HCEC 1CT (cell line): ENCODE results near the gene TUBB1.

Experiments
- DNase-seq: peaks from one replicate; pipeline ENCODE4 v3.0.0-alpha.2; 2017

The TUBB1 gene

DNA sequence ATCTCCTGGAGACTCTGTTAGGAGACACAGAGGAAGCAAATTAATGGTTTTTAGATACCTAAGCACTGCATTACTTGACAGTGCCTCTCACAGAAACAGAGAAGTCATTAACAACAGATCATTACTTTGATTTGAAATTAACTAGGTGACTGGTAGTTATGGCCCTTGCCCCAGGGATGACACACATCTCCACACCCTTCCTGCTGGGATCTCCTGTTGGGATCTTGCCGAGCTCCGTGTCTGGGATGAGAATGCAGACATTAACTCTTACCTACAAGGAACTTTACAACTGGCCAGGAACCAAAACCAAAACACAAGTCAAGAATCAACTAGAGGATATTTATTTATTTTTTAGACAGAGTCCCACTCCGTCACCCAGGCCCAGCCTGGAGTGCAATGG is 25.6 kb downstream of the TUBB1 start:
- no peak for DNase-seq

DNA sequence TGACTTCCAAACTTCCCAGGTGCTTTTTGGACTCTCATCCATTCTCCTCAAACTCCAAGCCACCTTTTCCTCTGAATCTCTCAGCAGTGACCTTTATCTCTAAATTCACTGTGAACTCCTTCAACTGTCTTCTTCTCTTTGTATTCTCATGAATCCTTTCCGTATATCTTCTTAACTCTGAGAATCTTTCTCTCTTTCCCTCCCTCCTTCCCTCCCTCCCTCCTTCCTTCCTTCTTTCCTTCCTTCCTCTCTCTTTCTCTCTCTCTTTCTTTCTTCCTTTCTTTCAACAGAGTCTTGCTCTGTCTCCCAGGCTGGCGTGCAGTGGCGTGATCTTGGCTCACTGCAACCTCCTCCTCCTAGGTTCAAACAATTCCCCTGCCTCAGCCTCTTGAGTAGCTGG is 27.6 kb downstream of the TUBB1 start:
- DNase-seq = no peak

DNA sequence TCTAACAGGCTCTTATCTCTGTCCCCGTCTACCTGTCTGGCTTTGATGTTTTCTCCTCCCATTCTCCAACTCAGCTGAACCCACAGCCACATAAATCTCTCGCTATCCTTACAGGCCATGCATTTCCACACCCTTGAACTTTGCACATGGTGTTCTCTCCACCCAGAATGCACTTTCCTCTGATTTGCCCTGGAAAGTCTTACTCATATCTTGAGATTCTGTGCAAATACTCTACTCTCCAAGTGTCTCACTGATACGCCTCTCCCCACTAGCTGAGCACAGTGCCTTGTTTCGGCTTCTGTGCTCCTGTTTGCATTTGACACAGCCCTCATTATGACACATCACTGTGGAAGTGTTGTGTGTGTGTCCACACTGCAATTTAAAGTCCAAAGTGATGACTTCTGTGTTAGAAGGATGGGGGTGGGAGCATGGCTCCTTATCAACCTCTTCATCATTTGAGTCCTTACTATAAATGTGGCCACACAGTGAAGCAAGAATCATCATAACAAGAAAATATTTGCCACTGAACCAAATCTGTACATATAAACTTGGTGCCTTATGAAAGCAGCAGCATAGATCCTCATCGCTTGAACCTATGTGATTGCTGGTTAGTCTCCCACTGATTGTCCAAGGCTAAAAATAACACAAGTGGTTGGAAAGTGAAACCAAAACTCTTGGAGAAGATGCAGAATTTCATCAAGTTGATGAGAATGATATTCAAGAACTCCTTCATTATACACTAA is 28.9 kb downstream of the TUBB1 start:
- DNase-seq = peak; percentile 50

DNA sequence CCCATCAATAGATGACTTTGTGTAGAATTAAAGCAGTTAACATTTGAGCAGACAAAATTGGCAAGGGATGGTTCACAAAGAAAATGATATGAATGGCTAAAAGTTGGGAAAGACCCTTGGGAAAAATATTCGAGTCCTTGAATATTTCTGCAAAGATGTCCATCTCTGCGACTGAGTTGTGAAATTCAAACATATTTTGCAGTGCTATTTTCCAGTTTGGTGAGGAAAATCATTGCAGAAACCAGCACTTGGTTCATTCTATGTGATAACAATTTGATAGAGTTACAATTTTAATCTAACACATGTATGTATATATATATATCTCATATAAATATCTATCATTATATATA is 29.4 kb downstream of the TUBB1 start:
- no peak for DNase-seq

DNA sequence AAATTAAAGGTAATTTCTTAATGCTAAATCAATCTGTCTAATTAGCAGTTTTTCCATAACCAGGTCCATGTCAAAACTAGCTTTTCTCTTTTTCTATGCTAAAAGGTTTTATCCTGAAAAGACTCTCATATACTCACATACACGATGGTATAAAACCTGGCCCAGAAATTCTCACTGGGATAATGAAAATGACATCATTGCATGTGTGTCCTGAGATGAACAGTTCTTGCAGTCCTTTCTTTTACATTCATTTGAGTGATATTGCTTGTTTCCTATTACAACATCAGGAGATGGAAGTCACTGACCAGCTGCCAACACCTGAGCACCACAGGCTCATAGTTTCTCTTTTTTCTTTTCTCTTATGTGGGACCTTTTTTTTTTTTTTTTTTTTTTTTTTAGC is 31.2 kb downstream of the TUBB1 start:
- no peak for DNase-seq

DNA sequence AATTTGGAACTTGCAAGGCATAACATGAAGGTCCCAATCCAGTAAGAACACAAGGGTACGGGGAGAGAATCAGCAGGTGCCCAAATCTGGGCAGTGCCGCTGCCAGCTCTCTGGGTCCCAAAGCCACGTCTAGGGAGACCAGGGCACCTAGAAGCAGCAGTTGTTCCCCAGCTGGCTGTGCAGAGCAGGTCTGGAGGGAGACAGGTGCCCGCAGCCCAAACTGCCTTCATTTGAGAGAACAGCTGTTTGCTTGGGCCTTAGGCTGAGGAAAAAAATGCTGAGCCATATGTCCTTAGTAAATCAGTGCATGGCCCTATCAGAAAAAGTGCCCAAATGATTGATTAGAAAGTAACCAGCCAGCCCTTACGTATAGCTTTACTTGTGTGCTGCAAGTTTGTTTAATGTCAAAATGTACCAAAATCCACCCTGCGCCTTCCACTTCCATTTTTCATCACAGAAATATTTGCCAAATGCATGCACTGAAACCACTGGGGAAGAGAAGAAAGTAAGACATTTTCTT is 32.5 kb downstream of the TUBB1 start:
- no peak for DNase-seq

DNA sequence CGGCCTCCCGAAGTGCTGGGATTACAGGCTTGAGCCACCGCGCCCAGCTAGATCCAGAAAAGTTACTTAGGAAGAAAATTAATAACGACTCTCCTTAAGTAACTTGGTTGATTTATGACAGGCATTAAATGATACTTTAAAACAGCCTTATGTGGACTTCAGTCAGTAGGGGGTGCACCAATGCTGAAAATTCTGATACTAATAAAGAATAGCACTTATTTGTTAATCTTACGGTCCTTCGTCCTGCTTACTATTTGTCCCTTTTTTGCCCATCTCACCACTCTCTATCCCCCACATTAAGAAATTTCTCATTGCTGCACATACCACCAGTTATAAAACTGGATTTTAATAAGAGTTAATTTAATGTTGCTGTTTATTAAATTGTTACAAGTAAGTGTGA is 36.1 kb downstream of the TUBB1 start:
- peak; percentile 39 for DNase-seq

DNA sequence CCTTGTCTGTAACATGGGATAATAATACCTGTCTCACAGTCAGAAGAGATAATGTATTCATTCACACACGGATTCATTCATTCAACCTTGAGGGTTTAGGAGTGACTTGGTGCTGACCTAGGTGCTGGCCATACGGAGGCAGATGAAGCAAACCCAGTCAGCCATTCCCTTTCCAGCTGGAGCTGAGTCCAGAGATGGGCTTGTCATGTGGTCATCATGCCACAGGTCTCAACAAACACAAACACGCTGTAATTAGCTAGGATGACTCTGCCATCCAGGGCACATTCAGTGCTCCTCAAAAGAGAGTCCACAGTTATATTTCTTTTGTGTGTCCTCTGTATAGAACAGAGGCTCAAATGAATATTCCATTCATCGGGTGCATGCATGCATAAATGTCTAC is 42.9 kb downstream of the TUBB1 start:
- no peak for DNase-seq

DNA sequence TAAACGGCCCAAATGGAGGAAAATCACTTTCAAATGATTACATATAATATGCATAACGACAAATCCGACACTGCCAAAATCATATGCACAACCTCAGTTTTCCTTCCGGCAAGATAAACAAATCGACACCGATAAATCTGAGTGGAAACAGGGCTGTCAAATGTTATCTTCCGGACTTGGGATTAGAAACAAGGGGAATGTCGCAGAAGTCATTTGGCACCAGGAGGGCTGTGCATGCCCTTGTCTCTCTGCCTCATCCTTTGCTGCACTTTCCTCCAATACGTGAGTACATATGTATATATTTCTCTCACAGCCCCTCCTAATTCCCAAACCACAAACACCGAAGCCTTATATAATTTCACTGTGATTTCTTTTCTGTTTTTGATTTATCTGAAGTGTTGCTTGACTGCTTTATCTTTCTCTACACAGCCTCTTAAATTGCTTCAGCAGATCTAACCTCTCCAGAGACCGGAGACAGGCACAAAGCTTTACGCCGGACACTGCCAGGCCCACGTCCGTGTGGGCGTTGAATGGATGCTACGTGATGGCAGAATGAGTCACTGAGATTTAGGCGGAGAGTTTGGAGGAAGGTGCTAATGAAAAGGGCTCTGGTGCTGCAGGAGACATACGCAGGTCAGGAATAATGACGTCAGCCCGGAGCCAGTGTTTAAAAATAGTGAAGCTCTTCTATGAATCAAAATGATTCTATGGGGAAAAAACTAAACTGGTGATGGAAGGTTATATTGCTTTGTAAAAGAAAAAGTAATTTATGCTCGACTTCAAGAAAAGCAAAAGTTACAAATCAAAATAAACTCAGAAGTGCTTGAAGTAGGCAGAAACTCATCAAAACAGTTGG is 44.4 kb downstream of the TUBB1 start:
- peak; percentile 68 for DNase-seq

DNA sequence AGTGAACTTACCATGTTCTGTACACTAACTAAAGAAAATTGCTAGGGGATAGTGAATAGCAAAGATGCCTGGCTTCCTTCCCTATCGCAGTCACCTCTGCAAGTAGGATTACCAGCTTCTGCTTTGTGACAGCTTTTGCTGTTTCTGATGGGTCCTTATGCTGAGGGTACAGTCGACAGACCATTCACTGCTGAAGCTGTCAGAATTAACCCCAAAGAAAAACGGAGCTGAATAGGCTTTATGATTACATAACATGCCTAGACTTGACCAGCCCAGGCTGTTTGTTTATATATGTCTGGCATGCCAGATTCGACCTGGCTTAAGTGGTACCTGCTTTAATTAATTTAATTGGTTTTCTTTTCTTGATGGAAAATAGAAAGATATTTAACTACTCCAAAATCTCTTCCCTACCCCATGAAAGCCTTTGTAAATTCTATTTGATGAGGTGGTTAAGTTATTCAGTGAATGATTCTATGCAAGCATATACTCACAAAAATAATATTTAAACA is 45.0 kb downstream of the TUBB1 start:
- no peak for DNase-seq

DNA sequence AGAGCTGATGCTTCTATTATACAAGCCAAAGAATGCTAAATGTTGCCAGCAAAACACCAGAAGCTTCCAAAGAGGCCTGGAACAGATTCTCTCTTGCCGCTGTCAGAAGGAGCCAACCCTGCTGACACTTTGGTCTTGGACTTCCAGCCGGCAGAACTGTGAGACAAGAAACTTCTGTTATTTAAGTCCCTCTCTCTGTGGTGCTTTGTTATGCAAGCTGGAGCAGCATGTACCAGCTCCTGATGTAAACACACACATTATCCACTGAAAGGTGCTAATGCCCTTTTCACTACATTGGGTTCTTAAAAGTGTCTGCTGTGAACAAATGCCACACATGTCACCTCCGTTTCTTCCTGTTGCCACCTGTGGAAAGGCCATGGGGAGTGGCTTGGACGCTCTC is 49.3 kb downstream of the TUBB1 start:
- DNase-seq = no peak

DNA sequence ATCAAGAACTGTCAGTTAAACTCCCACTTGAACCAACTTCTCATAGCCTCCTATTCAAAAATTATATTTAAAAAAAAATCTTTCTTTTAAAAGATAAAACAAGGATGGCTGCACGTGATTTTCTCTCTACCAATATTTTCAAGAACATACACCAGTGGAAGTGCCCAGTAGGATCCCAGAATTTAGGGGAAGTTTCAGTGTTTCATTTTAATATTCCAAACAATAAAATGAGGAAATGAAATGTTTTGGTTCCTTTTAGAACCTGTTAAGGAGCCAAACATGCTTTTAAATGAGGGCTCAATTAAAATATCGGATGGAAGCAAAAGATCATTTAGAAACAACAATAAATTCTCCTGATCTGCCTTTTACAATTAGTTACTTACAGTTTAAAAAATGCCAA is 49.8 kb downstream of the TUBB1 start:
- no peak for DNase-seq

DNA sequence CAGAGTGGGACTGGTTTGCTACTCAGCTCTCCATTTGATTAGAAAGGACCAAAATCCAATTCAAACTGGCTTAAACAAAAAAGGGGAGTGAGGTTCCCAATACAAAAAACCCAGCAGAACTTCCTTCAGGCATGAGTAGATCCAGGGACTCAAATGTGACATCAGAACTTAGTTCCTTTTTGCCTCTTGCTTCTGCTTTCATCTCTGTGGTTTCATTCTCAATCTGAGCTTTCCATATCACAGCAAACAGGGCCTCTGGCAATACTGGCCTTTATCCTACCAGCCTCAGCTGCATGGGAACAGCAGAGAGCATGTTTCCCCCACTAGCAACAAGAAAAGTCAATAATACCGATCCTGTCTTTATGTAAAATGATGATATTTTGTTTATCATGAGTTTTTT is 52.0 kb downstream of the TUBB1 start:
- no peak for DNase-seq

DNA sequence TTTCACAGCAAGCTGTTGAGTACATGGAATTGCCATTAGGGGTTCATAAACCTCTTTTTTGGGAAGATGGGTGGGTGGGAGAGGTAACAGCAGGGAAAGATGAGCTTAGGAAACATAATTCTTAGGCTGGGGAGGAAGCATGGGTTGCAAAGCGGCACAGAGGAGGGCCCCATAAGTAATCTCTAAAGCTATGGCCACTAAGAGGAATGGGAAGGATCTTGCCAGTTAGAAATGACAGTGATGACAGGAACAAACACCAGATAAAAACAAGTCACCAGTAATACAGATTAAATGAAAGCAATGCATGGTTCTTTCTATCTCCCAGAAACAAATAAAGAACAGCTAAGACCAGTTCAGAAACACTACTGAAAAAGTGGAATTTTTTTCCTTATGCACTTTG is 54.4 kb downstream of the TUBB1 start:
- no peak for DNase-seq

DNA sequence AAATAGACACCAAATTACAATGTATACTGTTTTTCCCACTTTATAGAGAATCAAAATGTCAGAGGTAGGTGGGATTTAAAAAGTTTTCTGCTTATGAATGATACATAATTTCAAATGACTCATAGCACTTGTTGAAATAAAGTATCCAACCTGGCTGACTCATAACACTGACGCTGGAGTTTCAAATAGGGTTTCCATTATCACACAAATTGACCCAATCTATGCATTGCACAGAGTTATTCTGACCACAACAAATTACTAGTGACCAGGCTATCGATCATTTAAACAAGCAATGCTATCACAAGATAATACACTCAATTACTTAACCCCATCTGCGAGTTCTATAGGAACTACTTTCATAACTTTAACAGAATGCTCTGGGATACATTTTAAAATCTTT is 55.2 kb downstream of the TUBB1 start:
- peak; percentile 30 for DNase-seq

DNA sequence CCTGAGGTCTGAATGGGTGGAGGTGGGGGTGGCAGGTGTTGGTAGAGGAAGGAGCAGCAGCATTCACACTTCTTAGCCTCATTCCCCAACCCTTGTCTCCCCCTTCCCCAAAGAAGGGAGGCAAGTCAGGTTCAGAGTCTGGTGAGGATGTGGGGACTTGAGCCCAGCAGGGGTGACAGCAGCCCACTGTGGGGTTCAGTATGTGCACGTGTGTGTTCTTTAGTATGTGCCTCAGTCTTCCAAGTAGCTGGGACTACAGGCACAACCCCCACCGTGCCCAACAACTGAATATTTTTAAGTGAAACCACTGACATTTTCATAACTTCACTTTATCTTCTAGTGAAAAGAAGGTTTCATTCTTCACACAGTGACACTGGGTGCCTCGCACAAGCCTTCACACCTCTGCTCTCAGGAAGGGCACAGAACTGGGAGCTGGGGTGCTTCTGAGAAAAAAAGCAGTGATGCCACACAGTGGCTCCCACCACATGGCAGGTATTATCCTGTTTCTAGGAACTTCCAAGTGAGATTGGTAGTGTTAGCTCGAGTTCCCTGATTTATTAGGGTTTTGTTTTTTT is 56.8 kb downstream of the TUBB1 start:
- DNase-seq = no peak
